PC-9 (cell line): ENCODE data around the gene BRAF.

ENCODE experiments used
- EZH2 ChIP-seq: fragments of 200-600 bp; sonication (generic); IDR thresholded peaks from 2 replicates; pipeline ENCODE4 v1.8.0; 2017; ENCODE audit warnings: antibody characterized with exemption, low read depth
- TF ChIP-seq, protein P1 (sequence below): fragments of 200-600 bp; sonication (generic); conservative IDR thresholded peaks from 2 replicates; pipeline ENCODE4 v1.6.1; 2017; ENCODE audit warnings: mixed run types, antibody characterized with exemption, mild to moderate bottlenecking, moderate library complexity

GRCh38 chr7:140674899-140675701 lies 249.6 kb downstream of the BRAF start:
- TF ChIP-seq, protein P1, sequence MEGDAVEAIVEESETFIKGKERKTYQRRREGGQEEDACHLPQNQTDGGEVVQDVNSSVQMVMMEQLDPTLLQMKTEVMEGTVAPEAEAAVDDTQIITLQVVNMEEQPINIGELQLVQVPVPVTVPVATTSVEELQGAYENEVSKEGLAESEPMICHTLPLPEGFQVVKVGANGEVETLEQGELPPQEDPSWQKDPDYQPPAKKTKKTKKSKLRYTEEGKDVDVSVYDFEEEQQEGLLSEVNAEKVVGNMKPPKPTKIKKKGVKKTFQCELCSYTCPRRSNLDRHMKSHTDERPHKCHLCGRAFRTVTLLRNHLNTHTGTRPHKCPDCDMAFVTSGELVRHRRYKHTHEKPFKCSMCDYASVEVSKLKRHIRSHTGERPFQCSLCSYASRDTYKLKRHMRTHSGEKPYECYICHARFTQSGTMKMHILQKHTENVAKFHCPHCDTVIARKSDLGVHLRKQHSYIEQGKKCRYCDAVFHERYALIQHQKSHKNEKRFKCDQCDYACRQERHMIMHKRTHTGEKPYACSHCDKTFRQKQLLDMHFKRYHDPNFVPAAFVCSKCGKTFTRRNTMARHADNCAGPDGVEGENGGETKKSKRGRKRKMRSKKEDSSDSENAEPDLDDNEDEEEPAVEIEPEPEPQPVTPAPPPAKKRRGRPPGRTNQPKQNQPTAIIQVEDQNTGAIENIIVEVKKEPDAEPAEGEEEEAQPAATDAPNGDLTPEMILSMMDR = peak; percentile 56; the same call in 1 of the 2 replicates
- no peak for TF ChIP-seq EZH2
